Panc1 (cell line): Measurements from ENCODE around the gene SLCO4A1. TPM values are rescaled to one million over a fixed set of nuclear protein-coding genes. Genes with fewer than 3 reads are reported as not detected.

Experiments used
- ATAC-seq: fragments of 200-7000 bp; cut with Tn5 transposase; 2 replicates; pipeline ENCODE4 v1.9.1; 2020; ENCODE audit warnings: mild to moderate bottlenecking, moderate library complexity
- BruUV-seq: library from RNA; stranded (reverse); fragments of 400-500 nt; replicated peaks from 2 replicates; lab custom pipeline; 2021; lab: Mats Ljungman, UMichigan
- CTCF ChIA-PET: fragments of 300-600 bp; sonication (Branson Sonifier 250); formaldehyde crosslinking; loops from one replicate; lab custom pipeline; 2022; ENCODE audit warnings: antibody characterized with exemption; lab: Charles Lee
- POLR2A ChIA-PET: fragments of 300-600 bp; sonication (Branson Sonifier 250); formaldehyde crosslinking; loops from one replicate; lab custom pipeline; 2022; ENCODE audit warnings: antibody characterized with exemption; lab: Charles Lee
- DNase-seq: peaks from one replicate; pipeline ENCODE4 v3.0.0-alpha.2; 2010; ENCODE audit warnings: low read depth, low spot score
- H3K27ac ChIP-seq: 2 replicates; pipeline ENCODE4 v1.5.1; 2011; ENCODE audit warnings: mild to moderate bottlenecking, low read length, inconsistent platforms
- H3K27me3 ChIP-seq: fragments of 200-500 bp; sonication (Bioruptor generic); 2 replicates; pipeline ENCODE4 v1.6.0; 2014; ENCODE audit warnings: low read length, inconsistent platforms; ENCODE audit not compliant: control insufficient read depth, insufficient read depth
- H3K36me3 ChIP-seq: fragments of 200-500 bp; sonication (Bioruptor generic); 2 replicates; pipeline ENCODE4 v1.5.1; 2014; ENCODE audit warnings: inconsistent platforms, mild to moderate bottlenecking, low read length, moderate library complexity; ENCODE audit not compliant: control insufficient read depth, insufficient read depth
- H3K4me1 ChIP-seq: 2 replicates; pipeline ENCODE4 v1.5.1; 2011; ENCODE audit warnings: inconsistent platforms, mild to moderate bottlenecking, low read length, moderate library complexity; ENCODE audit not compliant: control insufficient read depth, insufficient read depth
- H3K4me3 ChIP-seq, 2 experiments: 2 replicates each; pipeline ENCODE4 v1.5.1; 2011 to 2012; ENCODE audit warnings: low read depth in 2 of 2, low read length in 2 of 2, mild to moderate bottlenecking in 2 of 2, inconsistent platforms in 1 of 2, moderate library complexity in 1 of 2
- H3K9me3 ChIP-seq: fragments of 200-500 bp; sonication (Bioruptor generic); 2 replicates; pipeline ENCODE4 v1.5.1; 2014; ENCODE audit warnings: low read depth, mild to moderate bottlenecking, inconsistent platforms, low read length, moderate library complexity; ENCODE audit not compliant: control insufficient read depth, insufficient read depth
- CTCF ChIP-seq: fragments of 450-650 bp; IDR thresholded peaks from 2 replicates; pipeline ENCODE4 v1.5.1; 2017; ENCODE audit warnings: mild to moderate bottlenecking
- POLR2AphosphoS5 ChIP-seq: IDR thresholded peaks from 2 replicates; pipeline ENCODE4 v1.6.1; 2012; ENCODE audit warnings: mild to moderate bottlenecking, low read depth, low read length, moderate library complexity
- REST ChIP-seq, 2 experiments: IDR thresholded peaks; 2 replicates each; pipeline ENCODE4 v1.6.1; 2011 to 2012; ENCODE audit warnings: low read depth in 2 of 2, control low read depth in 1 of 2, low read length in 1 of 2, mild to moderate bottlenecking in 1 of 2, moderate library complexity in 1 of 2; ENCODE audit not compliant: insufficient read depth in 1 of 2
- SIN3A ChIP-seq: IDR thresholded peaks from 2 replicates; pipeline ENCODE4 v1.6.1; 2012; ENCODE audit warnings: low read depth, mild to moderate bottlenecking, low read length, moderate library complexity, borderline replicate concordance; ENCODE audit not compliant: insufficient read depth
- TCF7L2 ChIP-seq: IDR thresholded peaks from 2 replicates; pipeline ENCODE4 v1.6.1; 2011; ENCODE audit warnings: mild to moderate bottlenecking, low read depth, low read length, inconsistent platforms
- in situ Hi-C: cut with HindIII; loops from 2 replicates; pipeline ENCODE4 v1.10.0; 2016; ENCODE audit warnings: low sequenced_read_pairs, low pct_unique_long_range_greater_than_20kb
- intact Hi-C: fragments of 100-400 bp; cut with micrococcal nuclease; formaldehyde crosslinking; loops from one replicate; pipeline ENCODE4 v1.10.0; 2022; ENCODE audit not compliant: unreplicated experiment
- total RNA-seq: library from RNA; stranded (reverse); gene quantifications from one replicate; pipeline ENCODE4 v1.2.1, GENCODE V29; 2021; ENCODE audit not compliant: unreplicated experiment

SLCO4A1 gene
- total RNA-seq, 1 experiment from 2014 or later: 167 TPM

- no peak overlapping the region for H3K4me3 ChIP-seq
- no peaks in the 10 kb centered on the region for H3K36me3 ChIP-seq
- DNase-seq: no peak
- H3K4me1 ChIP-seq: peaks cover 13% of the 10 kb centered on the region
- in situ Hi-C loops (no loop called here), intact Hi-C loops (no loop called here)
- no peak overlapping the region for H3K27ac ChIP-seq
- BruUV-seq: no TSS peak
- TF ChIP-seq POLR2AphosphoS5 (no peak), TCF7L2 (no peak), REST (IDR thresholded peaks at IDR 0.05; ENCODE audit: insufficient read depth in 1 of 2, low read depth in 2 of 2, low read length in 1 of 2) (no peak), SIN3A (no peak), CTCF (no peak)
- H3K9me3 ChIP-seq: no peaks in the 10 kb centered on the region
- no peaks in the 10 kb centered on the region for H3K27me3 ChIP-seq
- CTCF ChIA-PET: interaction anchor here (0.7 to 1.0 kb wide), 2 partner anchors 102 to 108 kb away, joined by 3 to 4 read pairs; no protein-coding TSS in a partner anchor
- POLR2A ChIA-PET: interaction anchor here (0.6 kb wide), 1 partner anchor 209 kb away, joined by 3 read pairs; no protein-coding TSS in a partner anchor
- peak; percentile 43 for ATAC-seq
Measured at GRCh38 chr20:62685781-62686555, 43.7 kb downstream of the SLCO4A1 start.

GRCh38 chr20:62686869-62687830 lies 44.8 kb downstream of the SLCO4A1 start:
- in situ Hi-C loops: no loop called here
- H3K4me1 ChIP-seq: peaks cover 13% of the 10 kb centered on the region
- TF ChIP-seq REST (IDR thresholded peaks at IDR 0.05; ENCODE audit: insufficient read depth in 1 of 2, low read depth in 2 of 2, low read length in 1 of 2) (no peak), CTCF (no peak), SIN3A (no peak), TCF7L2 (no peak), POLR2AphosphoS5 (no peak)
- no peak overlapping the region for H3K4me3 ChIP-seq
- H3K27ac ChIP-seq: no peak overlapping the region
- no peaks in the 10 kb centered on the region for H3K27me3 ChIP-seq
- H3K36me3 ChIP-seq: no peaks in the 10 kb centered on the region
- no peaks in the 10 kb centered on the region for H3K9me3 ChIP-seq
- intact Hi-C loops: no loop called here
- CTCF ChIA-PET: interaction anchor here (0.8 to 1.6 kb wide), 3 partner anchors 21 to 107 kb away, joined by 3 to 4 read pairs (median 3); no protein-coding TSS in a partner anchor
- ATAC-seq (no peak), DNase-seq (no peak)
- POLR2A ChIA-PET: no interaction called here
- no TSS peak for BruUV-seq
